Cortex of kidney (tissue), 1 donor: ENCODE data around the gene LSAMP.

Source experiments
- DNase-seq: peaks from one replicate; lab custom pipeline; 2025; lab: John Stamatoyannopoulos, UW

The LSAMP gene

GRCh38 chr3:116354382-116354781, 90.9 kb downstream of the LSAMP start:
- no peak for DNase-seq

DNA sequence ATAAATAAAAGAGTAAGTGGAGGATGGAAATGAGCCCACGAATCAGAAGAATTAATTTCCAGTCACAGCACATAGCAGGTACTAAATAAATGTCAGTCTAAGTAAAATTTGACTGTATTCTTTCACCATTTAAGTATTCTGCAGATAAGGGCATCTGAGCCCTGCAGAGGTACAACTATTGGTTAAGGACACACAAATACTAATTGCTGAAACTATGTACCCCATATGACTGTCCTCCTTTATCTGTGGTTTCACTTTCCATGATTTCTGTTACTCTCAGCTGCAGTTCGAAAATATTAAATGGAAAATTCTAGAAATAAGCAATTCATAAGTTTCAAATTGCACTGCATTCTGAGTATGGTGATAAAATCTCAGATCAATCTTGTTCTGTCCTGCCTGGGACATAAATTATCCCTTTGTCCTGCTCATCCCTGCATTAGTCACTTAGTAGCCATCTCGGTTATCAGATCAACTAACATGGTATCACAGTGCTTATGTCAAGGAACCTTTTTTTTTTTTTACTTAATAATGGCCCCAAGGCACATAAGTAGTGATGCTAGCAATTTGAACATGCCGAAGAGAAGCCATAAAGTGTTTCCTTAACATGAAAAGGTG, 95.1 kb downstream of the LSAMP start:
- DNase-seq = no peak

DNA sequence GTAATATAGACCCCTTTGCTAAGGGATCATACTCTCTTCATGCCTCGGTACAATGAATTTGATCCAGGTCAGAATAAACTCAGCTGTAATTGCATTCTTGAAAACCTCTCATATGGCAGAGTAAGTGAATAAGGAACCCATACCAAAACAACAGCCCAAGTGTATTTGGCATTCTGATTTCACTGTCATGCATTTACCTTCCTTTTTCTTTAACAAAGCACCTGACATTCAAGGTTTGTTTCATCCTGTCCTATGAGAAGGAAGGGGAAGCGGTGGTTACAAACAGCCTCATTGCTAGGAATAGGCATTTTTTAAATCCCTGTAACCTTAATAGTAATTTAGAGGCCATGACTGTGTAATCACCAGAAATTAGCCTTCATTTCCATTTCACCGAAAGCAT, 97.1 kb downstream of the LSAMP start:
- DNase-seq = no peak

DNA sequence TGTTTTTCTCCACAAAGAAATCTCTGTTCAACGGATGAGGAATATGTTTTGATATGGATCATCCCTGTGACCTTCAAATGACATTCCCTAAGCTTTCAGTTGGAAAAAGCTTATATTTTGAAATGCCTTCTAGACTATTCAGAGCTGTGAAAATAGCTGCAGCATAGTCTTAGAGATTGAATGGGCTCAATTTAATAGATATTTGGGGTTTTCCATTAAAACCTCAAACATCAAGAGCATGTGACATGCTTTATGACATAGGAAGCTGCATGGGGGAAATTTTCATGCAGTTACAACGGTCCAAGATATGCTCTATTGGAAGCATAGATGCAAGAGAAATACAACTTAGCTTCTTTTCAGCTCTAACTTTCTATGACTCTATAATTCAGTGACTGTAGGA, 102.8 kb downstream of the LSAMP start:
- DNase-seq = no peak

- DNase-seq = no peak
Measured at GRCh38 chr3:116341899-116342298, 103.4 kb downstream of the LSAMP start.

- DNase-seq = no peak
Measured at GRCh38 chr3:116341381-116341780, 103.9 kb downstream of the LSAMP start.

GRCh38 chr3:116340680-116341216, 104.5 kb downstream of the LSAMP start:
- DNase-seq = no peak

DNA sequence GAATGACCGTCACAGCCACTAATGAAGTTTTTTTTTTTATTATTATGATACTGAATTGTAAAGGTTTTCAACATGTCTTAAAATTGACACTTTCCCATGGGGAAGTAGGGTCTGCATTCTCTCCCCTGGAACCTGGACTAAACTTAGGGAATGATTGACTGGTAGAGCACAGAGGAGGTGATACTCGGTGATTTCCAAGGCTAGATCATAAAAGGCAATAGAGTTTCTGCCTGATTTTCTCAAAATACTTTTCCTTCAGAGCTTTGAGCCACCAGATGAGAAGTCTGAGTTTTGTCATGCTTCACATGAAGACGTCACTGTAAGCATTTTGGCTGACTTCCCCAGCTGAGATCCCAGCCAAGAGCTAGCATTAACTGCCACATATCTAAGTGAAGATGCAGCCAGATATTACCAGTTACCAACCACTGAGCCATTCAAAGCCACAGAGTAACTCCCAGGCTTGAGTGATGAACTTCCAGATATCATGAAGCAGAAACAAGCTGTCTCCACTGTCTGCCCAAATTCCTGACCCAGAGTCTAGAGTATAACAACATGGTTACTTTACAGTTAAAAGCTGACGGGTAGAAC, 105.8 kb downstream of the LSAMP start:
- DNase-seq = no peak

DNA sequence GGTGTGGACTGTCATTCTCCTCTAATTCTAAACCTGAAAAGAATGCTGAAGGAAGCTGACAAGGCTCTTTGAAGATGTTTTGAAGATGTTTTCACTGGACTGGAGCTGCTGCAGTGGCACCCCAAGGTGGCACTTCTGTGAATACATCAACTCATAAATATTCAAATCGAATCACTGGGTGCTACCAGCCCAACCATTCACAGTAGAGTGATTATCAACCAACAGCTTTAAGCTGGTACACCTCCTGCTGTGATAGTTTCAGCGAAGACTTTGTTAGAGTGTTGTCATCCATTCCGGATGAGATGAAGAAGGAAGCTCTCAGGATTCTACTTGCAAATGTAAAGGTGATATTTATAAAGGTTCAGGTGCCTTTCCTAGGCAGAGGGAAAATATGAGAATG, 106.6 kb downstream of the LSAMP start:
- DNase-seq = no peak

DNA sequence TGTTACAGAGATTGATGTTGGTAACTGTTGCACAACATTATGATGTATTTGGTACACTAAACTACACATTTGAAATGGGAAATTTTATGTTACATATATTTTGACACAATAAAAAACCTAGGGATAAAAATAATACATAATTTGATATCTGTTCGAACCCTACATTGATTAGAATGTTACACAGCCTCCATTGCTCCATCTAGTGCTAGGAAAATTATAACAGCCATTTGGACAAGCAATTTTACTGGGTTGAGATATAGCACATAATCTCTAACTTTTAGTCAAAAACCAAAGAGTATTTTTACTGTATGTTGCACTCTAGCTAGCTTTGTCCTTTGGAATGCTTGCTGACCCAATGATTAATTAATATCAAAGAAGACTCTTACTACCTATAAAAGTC, 108.1 kb downstream of the LSAMP start:
- no peak for DNase-seq

DNA sequence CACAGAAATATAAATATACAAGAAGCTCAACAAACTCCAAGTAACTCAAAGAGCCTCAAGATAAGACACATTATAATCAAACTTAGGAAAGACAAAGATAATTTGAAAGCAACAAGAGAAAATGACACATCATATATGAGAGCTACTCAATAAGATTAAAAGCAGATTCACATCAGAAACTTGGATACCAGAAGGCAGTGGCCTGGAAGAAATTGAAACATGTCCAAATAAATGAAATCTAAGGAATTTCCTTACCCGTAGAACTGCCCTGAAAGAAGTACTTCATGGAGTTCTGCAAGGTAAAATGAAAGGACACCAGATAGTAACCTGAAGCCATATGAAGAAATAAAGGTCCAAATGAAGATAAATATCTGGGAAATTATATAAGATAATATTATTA, 113.9 kb downstream of the LSAMP start:
- DNase-seq = no peak

- no peak for DNase-seq
Measured at GRCh38 chr3:116322750-116323375, 122.4 kb downstream of the LSAMP start.

DNA sequence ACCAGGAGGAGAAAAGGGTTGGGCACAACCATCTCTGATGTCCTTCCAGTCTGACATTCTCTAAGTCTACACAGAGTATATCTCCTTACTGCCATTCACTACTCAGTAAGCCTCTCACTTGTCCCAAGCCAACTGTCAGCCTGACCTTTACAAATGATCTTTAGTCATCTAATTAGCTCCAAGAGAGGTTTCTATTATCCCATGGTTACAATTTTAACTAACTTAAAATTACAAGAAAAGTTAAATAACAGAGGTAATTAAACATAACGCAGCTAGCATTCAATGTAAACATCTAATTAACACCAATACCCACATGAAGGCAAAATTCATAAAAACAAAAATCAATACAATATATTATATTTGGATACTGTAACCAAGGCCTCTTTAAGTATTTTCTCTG, 126.9 kb downstream of the LSAMP start:
- DNase-seq = no peak

- no peak for DNase-seq
Measured at GRCh38 chr3:116316771-116317170, 128.5 kb downstream of the LSAMP start.

- DNase-seq = no peak
Measured at GRCh38 chr3:116314476-116314875, 130.8 kb downstream of the LSAMP start.

DNA sequence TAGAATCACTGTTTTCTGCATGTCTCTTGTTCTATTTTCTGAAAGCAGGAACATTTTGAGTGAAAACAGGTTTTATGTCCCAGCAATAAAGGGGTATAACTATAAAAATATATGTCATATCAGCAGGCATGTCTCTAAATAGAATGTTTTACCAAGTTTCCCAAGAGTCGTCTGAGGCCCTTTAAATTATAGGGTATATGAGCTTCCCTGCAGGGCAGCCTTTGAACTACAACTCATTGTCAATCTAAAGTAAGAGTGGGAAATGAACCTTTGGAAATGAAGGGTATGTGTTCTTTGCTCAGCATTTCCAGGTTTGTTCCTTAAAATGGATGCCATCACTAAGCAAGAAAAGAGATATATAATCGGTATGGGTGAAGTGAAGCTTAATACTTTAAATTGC, 138.6 kb downstream of the LSAMP start:
- no peak for DNase-seq

- DNase-seq = no peak
Measured at GRCh38 chr3:116306149-116306548, 139.1 kb downstream of the LSAMP start.

DNA sequence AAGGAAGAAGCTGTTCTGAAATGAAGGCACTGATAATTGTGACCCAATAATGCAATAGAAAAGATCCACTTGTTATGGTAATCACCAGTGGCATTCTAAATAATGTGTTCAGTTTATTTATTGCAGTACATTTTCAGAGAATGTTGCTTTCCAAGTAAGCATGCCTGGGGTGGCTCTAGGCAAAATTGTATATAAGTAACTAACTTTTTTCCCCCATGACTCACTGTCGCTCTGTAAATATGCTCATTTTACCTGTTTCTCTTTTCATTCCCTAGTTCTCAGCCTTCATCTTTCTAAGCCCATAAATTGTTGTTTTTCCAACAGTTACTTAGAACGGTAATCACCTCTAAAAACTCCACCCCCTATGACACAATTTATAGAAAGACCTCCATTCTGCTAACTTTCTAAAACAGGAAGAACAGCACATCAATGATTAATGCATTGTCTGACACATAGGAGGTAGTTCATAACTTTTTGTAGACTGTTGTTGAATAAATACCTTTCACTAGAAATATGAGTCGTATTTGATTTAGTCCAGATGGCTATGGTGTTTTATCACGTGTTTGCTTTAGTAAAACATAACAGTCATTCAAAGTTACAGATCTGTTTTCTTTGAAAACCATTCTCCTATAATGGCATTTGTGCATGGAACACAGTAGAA, 143.1 kb downstream of the LSAMP start:
- DNase-seq = no peak

DNA sequence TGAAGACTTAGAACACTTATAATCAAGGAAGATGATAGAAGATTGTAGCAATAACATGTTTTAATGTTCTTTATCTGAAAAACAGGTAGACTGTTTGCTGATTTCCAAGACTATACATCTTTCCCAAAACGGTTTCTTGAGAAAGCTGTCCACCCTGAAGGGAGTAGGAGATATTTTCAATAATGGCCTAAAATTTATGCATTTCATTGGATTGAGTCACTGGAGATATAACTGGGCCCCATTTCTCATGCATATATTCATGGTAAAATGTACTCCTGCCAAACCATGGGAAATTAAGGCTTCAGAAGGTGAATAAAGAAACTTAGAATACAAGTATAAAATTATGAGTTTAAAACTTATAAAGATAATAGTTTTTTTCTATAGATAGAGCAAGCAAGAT, 143.9 kb downstream of the LSAMP start:
- no peak for DNase-seq

- no peak for DNase-seq
Measured at GRCh38 chr3:116300226-116300625, 145.1 kb downstream of the LSAMP start.

DNA sequence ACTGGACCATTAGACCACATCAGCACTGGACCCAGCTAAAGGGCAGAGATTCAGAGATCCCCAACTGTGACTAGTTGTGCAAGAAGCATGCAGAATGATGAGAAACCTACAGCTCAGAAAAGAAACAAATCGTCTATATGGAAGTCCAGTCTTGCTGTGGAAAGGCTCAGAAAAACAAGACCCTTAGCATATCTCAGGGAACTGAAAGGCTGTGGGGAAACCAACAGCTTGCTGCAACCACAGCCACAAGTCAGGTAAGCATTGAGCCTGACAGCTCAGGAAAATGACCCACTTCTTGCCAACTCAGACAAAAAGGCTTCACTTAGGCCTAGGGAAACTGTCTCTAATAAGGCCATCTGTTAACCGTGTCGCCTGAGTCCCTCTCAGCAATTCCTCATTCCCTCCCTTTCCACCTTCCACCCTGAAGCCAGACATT, 145.6 kb downstream of the LSAMP start:
- no peak for DNase-seq

DNA sequence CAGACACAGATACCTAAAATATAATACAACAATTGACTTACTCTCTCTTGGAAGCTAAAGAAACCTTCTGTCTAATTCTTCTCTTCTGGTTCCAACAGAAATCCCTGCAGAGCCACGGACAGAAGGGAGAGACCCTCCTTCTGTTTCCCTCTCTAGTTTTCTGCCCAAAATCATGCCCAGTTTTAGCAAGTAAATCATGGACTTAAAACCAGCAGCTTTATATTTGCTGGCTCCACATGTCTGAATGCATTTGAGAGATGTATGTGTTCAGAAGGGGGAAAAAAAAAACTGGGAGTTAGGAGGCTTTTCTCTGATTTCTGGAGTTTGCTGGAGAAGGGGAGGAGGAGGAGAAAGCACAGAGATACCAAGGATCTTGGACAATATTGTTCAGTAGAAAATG, 147.1 kb downstream of the LSAMP start:
- no peak for DNase-seq

- DNase-seq = no peak
Measured at GRCh38 chr3:116291141-116291540, 154.1 kb downstream of the LSAMP start.
